ENCODE results near the gene KREMEN1. TPM values are rescaled to one million over a fixed set of nuclear protein-coding genes. Genes with fewer than 3 reads are reported as not detected.

KREMEN1 gene
- total RNA-seq, 1 experiment from 2014 or later, result 5.8 TPM

GRCh38 chr22:29193021-29193420, 120.2 kb downstream of the KREMEN1 start:
- DNase-seq (ENCODE audit: low spot score) (no peak), ATAC-seq (no peak)
- ChIA-PET POLR2A (no interaction called here), CTCF (interaction anchor here (1.6 to 2.5 kb wide), 3 partner anchors 8 to 52 kb away, joined by 4 to 11 read pairs (median 9); no protein-coding TSS in a partner anchor)
- Mint-ChIP-seq H3K9me3 (peaks cover 11% of the 10 kb centered on the region), H3K4me3 (no peak overlapping the region), H3K36me3 (peaks cover 2% of the 10 kb centered on the region; the same call in 1 of the 2 replicates), H3K4me1 (no peaks in the 10 kb centered on the region), H3K27ac (no peak overlapping the region; the same call in 1 of the 2 replicates), H3K27me3 (ENCODE audit: low read depth) (no peaks in the 10 kb centered on the region)
- TF ChIP-seq CBFB (CRISPR knock-in tag; IDR thresholded peaks at IDR 0.05; ENCODE audit: low read depth) (no peak), NR1H2 (CRISPR knock-in tag; IDR thresholded peaks at IDR 0.05) (no peak), NR3C1 (CRISPR knock-in tag; conservative IDR thresholded peaks at IDR 0.05; ENCODE audit: low read depth) (no peak), ATF3 (CRISPR knock-in tag; conservative IDR thresholded peaks at IDR 0.05) (no peak), ZNF281 (CRISPR knock-in tag; IDR thresholded peaks at IDR 0.05) (no peak), GABPB1 (CRISPR knock-in tag; IDR thresholded peaks at IDR 0.05) (no peak), EMX1 (CRISPR knock-in tag; IDR thresholded peaks at IDR 0.05) (no peak), RELA (CRISPR knock-in tag; IDR thresholded peaks at IDR 0.05; ENCODE audit: borderline replicate concordance) (no peak), FOXP1 (CRISPR knock-in tag; IDR thresholded peaks at IDR 0.05; ENCODE audit: borderline replicate concordance) (no peak), AR (CRISPR knock-in tag; IDR thresholded peaks at IDR 0.05) (no peak), USF1 (CRISPR knock-in tag; IDR thresholded peaks at IDR 0.05) (no peak), STAT6 (CRISPR knock-in tag; conservative IDR thresholded peaks at IDR 0.05; ENCODE audit: low read depth) (no peak), IRF2 (CRISPR knock-in tag; IDR thresholded peaks at IDR 0.05; ENCODE audit: borderline replicate concordance, low read depth) (no peak)

GRCh38 chr22:29194184-29194583, 121.3 kb downstream of the KREMEN1 start:
- DNase-seq (ENCODE audit: low spot score) (no peak), ATAC-seq (no peak)
- no peak overlapping the region for H3K27ac Mint-ChIP-seq
- POLR2A ChIA-PET, result interaction anchor here (1.4 kb wide), 1 partner anchor 12 kb away, joined by 4 read pairs; no protein-coding TSS in a partner anchor
- no peaks in the 10 kb centered on the region for H3K4me1 Mint-ChIP-seq
- H3K4me3 Mint-ChIP-seq, result no peak overlapping the region
- H3K27me3 Mint-ChIP-seq (ENCODE audit: low read depth), result no peaks in the 10 kb centered on the region
- peaks cover 13% of the 10 kb centered on the region for H3K9me3 Mint-ChIP-seq
- H3K36me3 Mint-ChIP-seq, result peaks cover 2% of the 10 kb centered on the region; the same call in 1 of the 2 replicates
- CTCF ChIA-PET, result interaction anchor here (0.6 to 2.5 kb wide), 15 partner anchors 9 to 1094 kb away, joined by 3 to 11 read pairs (median 4); partner anchors contain the start of genes EMID1 and EWSR1
- TF ChIP-seq NR3C1 (CRISPR knock-in tag; conservative IDR thresholded peaks at IDR 0.05; ENCODE audit: low read depth) (no peak), CREM (CRISPR knock-in tag; IDR thresholded peaks at IDR 0.05) (no peak), TCF7 (CRISPR knock-in tag; IDR thresholded peaks at IDR 0.05; ENCODE audit: low read depth) (no peak), NFYB (CRISPR knock-in tag; conservative IDR thresholded peaks at IDR 0.05; ENCODE audit: low read depth) (no peak), ZNF232 (CRISPR knock-in tag; IDR thresholded peaks at IDR 0.05) (no peak), RELA (CRISPR knock-in tag; IDR thresholded peaks at IDR 0.05; ENCODE audit: borderline replicate concordance) (no peak), ZNF263 (CRISPR knock-in tag; IDR thresholded peaks at IDR 0.05; ENCODE audit: low read depth) (no peak), E2F1 (CRISPR knock-in tag; IDR thresholded peaks at IDR 0.05) (no peak), EMX1 (CRISPR knock-in tag; IDR thresholded peaks at IDR 0.05) (no peak), ZNF512 (CRISPR knock-in tag; IDR thresholded peaks at IDR 0.05; ENCODE audit: borderline replicate concordance) (no peak), KAT7 (CRISPR knock-in tag; IDR thresholded peaks at IDR 0.05; ENCODE audit: borderline replicate concordance) (no peak), ZNF423 (CRISPR knock-in tag; IDR thresholded peaks at IDR 0.05) (no peak)

Data from WTC11 (cell line).